Ascending aorta (tissue), 2 donors: ENCODE results near the gene POLL. TPM values are rescaled to one million over a fixed set of nuclear protein-coding genes. Genes with fewer than 3 reads are reported as not detected.

Experiments
- DNase-seq, 2 donors: peaks; one replicate each; pipeline ENCODE4 v3.0.0-alpha.2; 2019; ENCODE audit warnings: low spot score in 2 of 2
- H3K27ac ChIP-seq, 2 donors: fragments of 200-600 bp; sonication (generic); one replicate each; pipeline ENCODE4 v1.5.1; 2016 to 2017; ENCODE audit warnings: mild to moderate bottlenecking in 1 of 2
- H3K27me3 ChIP-seq: fragments of 200-600 bp; sonication (generic); one replicate; pipeline ENCODE4 v1.5.1; 2017
- H3K36me3 ChIP-seq, 2 donors: fragments of 200-600 bp; sonication (generic); one replicate each; pipeline ENCODE4 v1.5.1; 2016
- H3K4me1 ChIP-seq, 2 donors: fragments of 200-600 bp; sonication (generic); one replicate each; pipeline ENCODE4 v1.5.1; 2016 to 2017; ENCODE audit warnings: mild to moderate bottlenecking in 1 of 2
- H3K4me3 ChIP-seq, 2 donors: fragments of 200-600 bp; sonication (generic); one replicate each; pipeline ENCODE4 v1.5.1; 2016 to 2017; ENCODE audit warnings: mild to moderate bottlenecking in 1 of 2
- H3K9me3 ChIP-seq, 2 donors: fragments of 200-600 bp; sonication (generic); one replicate each; pipeline ENCODE4 v1.5.1; 2016
- intact Hi-C: fragments of 100-400 bp; cut with DNase I; formaldehyde crosslinking; loops from one replicate; pipeline ENCODE4 v1.15.1; 2023
- total RNA-seq: library from RNA; depleted of rRNA; stranded (reverse); fragments of >200 nt; gene quantifications from one replicate; pipeline ENCODE4 v1.1.0, GENCODE V29; 2016
- TF ChIP-seq, protein P1 (sequence below), 3 experiments: fragments of 200-600 bp in 2 of 3; fragments of 450-650 bp in 1 of 3; sonication (generic) in 2 of 3; IDR thresholded peaks; one replicate each; pipeline ENCODE4 v1.5.1; 2016 to 2019; ENCODE audit warnings: antibody characterized with exemption in 3 of 3, mild to moderate bottlenecking in 1 of 3, moderate library complexity in 1 of 3

The POLL gene
- total RNA-seq, 1 donor from 2014 or later = 17.1 TPM

DNA sequence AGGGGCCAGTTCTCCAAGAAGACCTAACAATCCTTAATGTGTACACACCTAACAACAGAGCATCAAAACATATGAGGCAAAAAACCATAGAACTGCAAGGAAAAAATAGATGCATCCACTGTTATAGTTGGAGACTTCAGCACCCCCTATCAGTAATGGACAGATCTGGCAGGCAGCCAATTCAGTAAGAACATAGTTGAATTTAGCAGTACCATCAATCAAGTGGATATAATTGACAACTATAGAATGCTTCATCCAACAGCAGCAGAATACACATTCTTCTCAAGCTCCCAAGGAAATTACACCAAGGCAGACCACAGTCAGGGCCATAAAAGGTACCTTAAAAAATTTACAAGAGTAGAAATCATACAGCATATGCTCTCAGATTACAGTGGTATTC is 42.2 kb downstream of the POLL start:
- H3K36me3 ChIP-seq = peaks cover 1 to 2% of the 10 kb centered on the region in 2 donors
- H3K4me1 ChIP-seq = peaks cover 0 to 8% of the 10 kb centered on the region in 2 donors
- H3K4me3 ChIP-seq = no peak overlapping the region
- H3K9me3 ChIP-seq = no peaks in the 10 kb centered on the region
- DNase-seq = no peak
- no peak overlapping the region for H3K27ac ChIP-seq
- TF ChIP-seq, protein P1, sequence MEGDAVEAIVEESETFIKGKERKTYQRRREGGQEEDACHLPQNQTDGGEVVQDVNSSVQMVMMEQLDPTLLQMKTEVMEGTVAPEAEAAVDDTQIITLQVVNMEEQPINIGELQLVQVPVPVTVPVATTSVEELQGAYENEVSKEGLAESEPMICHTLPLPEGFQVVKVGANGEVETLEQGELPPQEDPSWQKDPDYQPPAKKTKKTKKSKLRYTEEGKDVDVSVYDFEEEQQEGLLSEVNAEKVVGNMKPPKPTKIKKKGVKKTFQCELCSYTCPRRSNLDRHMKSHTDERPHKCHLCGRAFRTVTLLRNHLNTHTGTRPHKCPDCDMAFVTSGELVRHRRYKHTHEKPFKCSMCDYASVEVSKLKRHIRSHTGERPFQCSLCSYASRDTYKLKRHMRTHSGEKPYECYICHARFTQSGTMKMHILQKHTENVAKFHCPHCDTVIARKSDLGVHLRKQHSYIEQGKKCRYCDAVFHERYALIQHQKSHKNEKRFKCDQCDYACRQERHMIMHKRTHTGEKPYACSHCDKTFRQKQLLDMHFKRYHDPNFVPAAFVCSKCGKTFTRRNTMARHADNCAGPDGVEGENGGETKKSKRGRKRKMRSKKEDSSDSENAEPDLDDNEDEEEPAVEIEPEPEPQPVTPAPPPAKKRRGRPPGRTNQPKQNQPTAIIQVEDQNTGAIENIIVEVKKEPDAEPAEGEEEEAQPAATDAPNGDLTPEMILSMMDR (IDR thresholded peaks at IDR 0.05) = no peak
- no peaks in the 10 kb centered on the region for H3K27me3 ChIP-seq
- intact Hi-C loops = no loop called here

DNA sequence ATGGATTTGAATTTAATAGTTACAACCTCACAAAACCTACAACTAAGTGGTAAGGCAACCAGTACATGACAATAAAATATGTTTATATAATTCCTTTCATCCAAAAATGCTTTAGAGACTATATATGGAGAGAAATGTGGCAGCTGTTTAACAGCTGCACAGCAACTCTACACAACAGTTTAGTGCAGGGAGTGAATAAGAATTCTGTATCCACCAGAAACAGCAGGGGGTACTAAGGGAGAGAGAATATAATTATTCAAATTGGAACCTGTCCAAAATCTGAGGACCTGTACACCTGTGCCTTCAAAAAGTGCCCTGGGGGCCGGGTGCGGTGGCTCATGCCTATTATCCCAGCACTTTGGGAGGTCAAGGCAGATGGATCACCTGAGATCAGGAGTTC is 49.6 kb downstream of the POLL start:
- Histone ChIP-seq H3K4me3 (no peak overlapping the region), H3K36me3 (peaks cover 5 to 10% of the 10 kb centered on the region in 2 donors), H3K9me3 (no peaks in the 10 kb centered on the region), H3K27ac (no peak overlapping the region), H3K4me1 (no peaks in the 10 kb centered on the region), H3K27me3 (no peaks in the 10 kb centered on the region)
- no peak for DNase-seq
- TF ChIP-seq, protein P1 (IDR thresholded peaks at IDR 0.05) = no peak
- intact Hi-C loops = no loop called here

DNA sequence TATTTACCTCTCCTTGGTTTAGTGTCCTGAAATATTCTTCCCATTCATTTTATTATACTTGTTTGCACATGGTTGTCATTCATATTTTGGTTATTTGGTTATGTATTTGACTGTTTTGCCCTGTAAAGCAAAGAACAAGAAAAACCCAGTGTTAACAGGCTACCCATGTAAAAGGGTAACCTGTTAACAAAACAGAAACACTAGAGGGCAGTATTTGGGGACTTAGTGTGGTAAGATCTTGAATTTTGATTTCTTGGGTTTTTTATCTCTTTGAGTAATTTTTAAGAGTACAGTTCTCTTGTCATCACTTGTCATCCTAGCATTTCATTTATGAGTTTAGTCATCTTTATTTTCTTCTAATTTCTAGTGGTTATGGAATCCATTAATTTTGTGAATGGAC is 51.3 kb downstream of the POLL start:
- intact Hi-C loops = no loop called here
- H3K27ac ChIP-seq = no peak overlapping the region
- peaks cover 5 to 26% of the 10 kb centered on the region in 2 donors for H3K36me3 ChIP-seq

DNA sequence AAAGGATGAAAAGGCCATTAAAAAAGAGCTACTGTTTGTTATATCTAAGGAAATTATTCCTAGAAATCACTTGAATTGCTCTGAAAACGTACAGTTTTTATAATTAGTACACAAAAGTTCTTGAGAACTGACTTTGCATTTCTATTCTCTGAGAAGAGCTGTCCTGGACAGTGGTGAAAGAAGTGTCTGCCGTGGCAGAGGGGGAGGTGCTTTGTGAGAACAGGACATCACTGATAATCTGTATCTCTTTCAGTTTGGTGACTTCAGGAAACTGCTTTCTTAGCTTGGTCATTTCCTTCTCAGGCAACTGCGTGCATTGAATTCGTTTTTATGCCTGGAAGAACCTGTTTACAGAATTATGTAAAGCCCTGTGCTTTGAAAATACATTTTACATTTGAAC is 52.1 kb downstream of the POLL start:
- Histone ChIP-seq H3K4me3 (no peak overlapping the region), H3K4me1 (no peaks in the 10 kb centered on the region), H3K27me3 (no peaks in the 10 kb centered on the region), H3K9me3 (no peaks in the 10 kb centered on the region), H3K36me3 (peaks cover 5 to 28% of the 10 kb centered on the region in 2 donors), H3K27ac (no peak overlapping the region)
- intact Hi-C loops = no loop called here
- no peak for DNase-seq
- TF ChIP-seq, protein P1 (IDR thresholded peaks at IDR 0.05) = no peak

More for the DNA sequence above, 51.3 kb downstream of the POLL start:
- Histone ChIP-seq H3K4me3 (no peak overlapping the region), H3K4me1 (no peaks in the 10 kb centered on the region), H3K9me3 (no peaks in the 10 kb centered on the region), H3K27me3 (no peaks in the 10 kb centered on the region)
- DNase-seq = no peak
- TF ChIP-seq, protein P1 (IDR thresholded peaks at IDR 0.05) = peak in 2 of 3 experiments; percentile 25 to 44

DNA sequence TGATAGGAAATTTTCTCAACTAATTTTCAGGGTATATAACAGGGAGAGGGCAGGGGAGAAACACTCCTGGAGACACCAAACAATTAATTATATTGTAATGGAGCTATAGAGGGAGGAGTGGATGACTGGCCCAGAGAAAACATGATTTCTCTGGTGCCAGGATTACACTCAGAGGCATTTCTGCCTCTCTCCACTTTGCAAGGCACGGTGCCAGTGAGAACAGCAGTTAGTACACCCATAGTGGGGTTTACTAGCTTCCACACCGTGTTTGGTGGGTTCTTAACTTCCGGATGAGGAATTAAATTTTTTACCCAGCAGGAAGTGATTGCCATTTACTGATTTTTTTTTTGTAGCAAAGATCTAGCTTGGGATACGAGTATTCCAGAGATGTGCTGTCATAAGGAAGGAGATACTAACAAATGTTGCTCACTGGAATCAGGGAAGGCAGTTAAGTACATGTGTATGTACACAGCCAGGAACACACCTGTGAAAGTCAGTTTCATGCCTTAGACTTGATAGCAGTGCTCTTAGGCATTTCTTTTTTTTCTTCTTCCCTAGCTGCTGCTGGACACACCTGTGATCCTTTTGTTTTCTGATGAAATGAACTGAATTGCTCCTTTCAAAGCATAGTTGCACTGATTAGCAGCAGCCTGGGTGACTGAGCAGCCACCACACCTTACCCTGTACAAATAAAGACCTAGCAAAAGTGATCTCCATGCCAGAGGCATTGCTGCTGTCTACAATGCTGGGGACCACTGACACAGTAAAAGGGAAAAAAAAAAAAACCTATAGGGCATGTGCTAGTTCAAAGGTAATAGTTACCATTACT is 58.1 kb downstream of the POLL start:
- intact Hi-C loops = no loop called here
- H3K27me3 ChIP-seq = no peaks in the 10 kb centered on the region

More for the DNA sequence above, 58.1 kb downstream of the POLL start:
- H3K4me1 ChIP-seq = no peaks in the 10 kb centered on the region
- H3K27ac ChIP-seq = no peak overlapping the region
- peaks cover 0 to 30% of the 10 kb centered on the region in 2 donors for H3K36me3 ChIP-seq
- no peak overlapping the region for H3K4me3 ChIP-seq
- DNase-seq = no peak
- TF ChIP-seq, protein P1 (IDR thresholded peaks at IDR 0.05) = no peak
- no peaks in the 10 kb centered on the region for H3K9me3 ChIP-seq
